SK-N-SH (cell line): ENCODE measurements around the gene ZNF32.
"Not testable (repeated sequence)": the region's sequence is repeated elsewhere in the genome, so short reads cannot be mapped to it uniquely, and the experiment has no call there.

ENCODE experiments used
- CTCF ChIP-seq: fragments of 200-600 bp; sonication (generic); IDR thresholded peaks from 2 replicates; pipeline ENCODE4 v1.6.1; 2017; ENCODE audit warnings: antibody characterized with exemption, mild to moderate bottlenecking, moderate library complexity
- EP300 ChIP-seq, 2 experiments: IDR thresholded peaks; 2 replicates each; pipeline versions ENCODE4 v1.4.0 to v1.6.1; 2012; ENCODE audit warnings: borderline replicate concordance in 1 of 2, low read depth in 1 of 2, low read length in 1 of 2
- EZH2phosphoT487 ChIP-seq: fragments of 200-600 bp; sonication (generic); IDR thresholded peaks from 2 replicates; pipeline ENCODE4 v1.6.1; 2017; ENCODE audit warnings: low read depth, mixed run types, mild to moderate bottlenecking, antibody characterized with exemption, moderate library complexity, borderline replicate concordance
- GABPA ChIP-seq: IDR thresholded peaks from 2 replicates; pipeline ENCODE4 v1.4.0; 2012; ENCODE audit warnings: low read depth, mild to moderate bottlenecking
- JUND ChIP-seq: IDR thresholded peaks from 2 replicates; pipeline ENCODE4 v1.4.0; 2012
- MAX ChIP-seq: IDR thresholded peaks from 2 replicates; pipeline ENCODE4 v1.4.0; 2012; ENCODE audit warnings: low read depth
- PBX3 ChIP-seq: IDR thresholded peaks from 2 replicates; pipeline ENCODE4; 2012
- POLR2AphosphoS5 ChIP-seq: IDR thresholded peaks from 2 replicates; pipeline ENCODE4 v1.6.1; 2012; ENCODE audit warnings: low read depth, low read length
- RAD21 ChIP-seq: IDR thresholded peaks from 2 replicates; pipeline ENCODE4 v1.6.1; 2012; ENCODE audit warnings: mild to moderate bottlenecking, low read length
- REST ChIP-seq: IDR thresholded peaks from 2 replicates; pipeline ENCODE4 v1.6.1; 2012; ENCODE audit warnings: mild to moderate bottlenecking, low read depth, low read length, moderate library complexity
- RFX5 ChIP-seq: IDR thresholded peaks from 2 replicates; pipeline ENCODE4 v1.6.1; 2012; ENCODE audit warnings: mild to moderate bottlenecking, improper control_type of control experiment, low read length
- SIN3A ChIP-seq: IDR thresholded peaks from 2 replicates; pipeline ENCODE4 v1.6.1; 2012; ENCODE audit warnings: low read depth, mild to moderate bottlenecking, low read length, moderate library complexity, borderline replicate concordance
- TAF1 ChIP-seq: IDR thresholded peaks from 2 replicates; pipeline ENCODE4 v1.6.1; 2012; ENCODE audit warnings: low read depth, mild to moderate bottlenecking, low read length, moderate library complexity, borderline replicate concordance

- TF ChIP-seq POLR2AphosphoS5; TAF1; CTCF; JUND; MAX; EZH2phosphoT487; RFX5; REST; EP300 (IDR thresholded peaks at IDR 0.05; ENCODE audit: borderline replicate concordance in 1 of 2, low read depth in 1 of 2, low read length in 1 of 2); SIN3A; GABPA; PBX3; RAD21: not testable (repeated sequence)
These were observed 12.9 kb downstream of the ZNF32 start for GRCh38 chr10:43635816-43636215.
